Tibial nerve (tissue), 4 donors: ENCODE measurements around the gene MBD2. TPM values are rescaled to one million over a fixed set of nuclear protein-coding genes. Genes with fewer than 3 reads are reported as not detected.

ENCODE experiments used
- DNase-seq, 2 donors: peaks; one replicate each; pipeline ENCODE4 v3.0.0-alpha.2; 2019; ENCODE audit warnings: low spot score in 2 of 2
- H3K27ac ChIP-seq, 4 donors: fragments of 200-600 bp; sonication (generic) in 3 of 4; one replicate each; pipeline ENCODE4 v1.5.1; 2017 to 2019; ENCODE audit warnings: mild to moderate bottlenecking in 1 of 4
- H3K27me3 ChIP-seq, 2 donors: fragments of 200-600 bp; sonication (generic) in 1 of 2; one replicate each; pipeline versions ENCODE4 v1.5.1 to v1.6.0; 2017 to 2019
- H3K36me3 ChIP-seq, 3 donors: fragments of 200-600 bp; sonication (generic); one replicate each; pipeline ENCODE4 v1.5.1; 2018 to 2019
- H3K4me1 ChIP-seq, 4 donors: fragments of 200-600 bp; sonication (generic) in 3 of 4; one replicate each; pipeline ENCODE4 v1.5.1; 2017 to 2019
- H3K4me3 ChIP-seq, 4 donors: fragments of 200-600 bp; sonication (generic) in 3 of 4; one replicate each; pipeline ENCODE4 v1.5.1; 2017 to 2019; ENCODE audit warnings: mild to moderate bottlenecking in 1 of 4, moderate library complexity in 1 of 4
- H3K9me3 ChIP-seq, 4 donors: fragments of 200-600 bp; sonication (generic) in 3 of 4; one replicate each; pipeline ENCODE4 v1.5.1; 2017 to 2019
- CTCF ChIP-seq, 5 experiments: fragments of 200-600 bp in 3 of 5; fragments of 450-650 bp in 2 of 5; sonication (generic) in 3 of 5; IDR thresholded peaks; one replicate each; pipeline ENCODE4 v1.5.1; 2016 to 2019; ENCODE audit warnings: antibody characterized with exemption in 5 of 5, mild to moderate bottlenecking in 3 of 5, moderate library complexity in 2 of 5
- EP300 ChIP-seq, 2 donors: sonication (generic); formaldehyde crosslinking; IDR thresholded peaks; one replicate each; pipeline ENCODE4 v1.6.1; 2017; ENCODE audit warnings: antibody characterized with exemption in 2 of 2, mild to moderate bottlenecking in 1 of 2
- POLR2A ChIP-seq, 2 donors: fragments of 450-650 bp; IDR thresholded peaks; one replicate each; pipeline ENCODE4 v1.6.1; 2017; ENCODE audit warnings: antibody characterized with exemption in 2 of 2, mild to moderate bottlenecking in 2 of 2, moderate library complexity in 2 of 2
- WGBS, 2 donors: methylation state at CpG; one replicate each; pipeline ENCODE4 v1.1.5; 2018; 5-methylcytosine and 5-hydroxymethylcytosine counted together
- total RNA-seq, 4 donors: library from RNA; depleted of rRNA; stranded (reverse); fragments of >200 nt; gene quantifications; one replicate each; pipeline ENCODE4 v1.1.0, GENCODE V29; 2016

MBD2 gene
- 10 to 100 TPM; 32.1 to 60.6 (median 37.8) TPM for total RNA-seq

- Histone ChIP-seq H3K27ac (peak within 1 kb of the TSS; percentile 55 to 91 (median 90)), H3K27me3 (no peaks in the 10 kb centered on the region), H3K9me3 (no peaks in the 10 kb centered on the region), H3K4me3 (peak within 1 kb of the TSS; percentile 57 to 87 (median 82)), H3K36me3 (no peaks in the 10 kb centered on the region), H3K4me1 (peaks cover 0 to 47% (median 28%) of the 10 kb centered on the region in 4 donors)
- peak; percentile 82 to 84 for DNase-seq
- WGBS, 2 donors: 0% methylated on average over 15 to 26 of the region's 66 CpGs
- TF ChIP-seq EP300 (IDR thresholded peaks at IDR 0.05) (peak; percentile 35 to 71), CTCF (IDR thresholded peaks at IDR 0.05) (peak in 3 of 5 experiments; percentile 16 to 28 (median 22)), POLR2A (IDR thresholded peaks at IDR 0.05) (peak; percentile 46 to 70)
These were observed at the start of gene MBD2 for GRCh38 chr18:54224379-54225014. Gene MBD2, minus strand, starts transcription at chr18:54224669. Its CDS starts 110 bp downstream, at chr18:54224559.

- TF ChIP-seq EP300 (IDR thresholded peaks at IDR 0.05) (no peak), CTCF (IDR thresholded peaks at IDR 0.05) (peak; percentile 22 to 45 (median 43)), POLR2A (IDR thresholded peaks at IDR 0.05) (no peak)
- peak overlapping the region; percentile 81 to 97 (median 87) for H3K27ac ChIP-seq
- H3K36me3 ChIP-seq: no peaks in the 10 kb centered on the region
- peak in 1 of 2 donors; percentile 18 for DNase-seq
- peak overlapping the region; percentile 54 to 89 (median 66) for H3K4me3 ChIP-seq
- H3K27me3 ChIP-seq: no peaks in the 10 kb centered on the region
- H3K9me3 ChIP-seq: no peaks in the 10 kb centered on the region
- peaks cover 0 to 28% (median 5%) of the 10 kb centered on the region in 4 donors for H3K4me1 ChIP-seq
- WGBS, 2 donors: 8 to 10% methylated on average over 23 to 27 of the region's 27 CpGs
These were observed 45.7 kb upstream of the MBD2 start for GRCh38 chr18:54269893-54270844.

GRCh38 chr18:54268751-54269150 lies 44.3 kb upstream of the MBD2 start:
- Histone ChIP-seq H3K36me3 (no peaks in the 10 kb centered on the region), H3K9me3 (no peaks in the 10 kb centered on the region), H3K4me1 (peaks cover 0 to 28% (median 5%) of the 10 kb centered on the region in 4 donors), H3K27ac (peak overlapping the region; percentile 81 to 97 (median 87)), H3K27me3 (no peaks in the 10 kb centered on the region), H3K4me3 (peak overlapping the region; percentile 54 to 89 (median 66))
- DNase-seq: no peak
- WGBS, 2 donors: 64 to 70% methylated on average over 6 of the region's 6 CpGs
- TF ChIP-seq CTCF (IDR thresholded peaks at IDR 0.05) (no peak), EP300 (IDR thresholded peaks at IDR 0.05) (no peak), POLR2A (IDR thresholded peaks at IDR 0.05) (no peak)

- Histone ChIP-seq H3K36me3 (no peaks in the 10 kb centered on the region), H3K27ac (no peak overlapping the region), H3K27me3 (no peaks in the 10 kb centered on the region), H3K9me3 (no peaks in the 10 kb centered on the region), H3K4me1 (peaks cover 0 to 27% (median 5%) of the 10 kb centered on the region in 4 donors), H3K4me3 (no peak overlapping the region)
- DNase-seq: no peak
- TF ChIP-seq POLR2A (IDR thresholded peaks at IDR 0.05) (no peak), EP300 (IDR thresholded peaks at IDR 0.05) (no peak), CTCF (IDR thresholded peaks at IDR 0.05) (no peak)
- 95 to 96% methylated on average over 7 of the region's 7 CpGs for WGBS, 2 donors
These were observed 43.2 kb upstream of the MBD2 start for GRCh38 chr18:54267701-54268100.
